ENCODE results near the gene CEP97. TPM values are rescaled to one million over a fixed set of nuclear protein-coding genes. Genes with fewer than 3 reads are reported as not detected.
"Not testable (repeated sequence)": the region's sequence is repeated elsewhere in the genome, so short reads cannot be mapped to it uniquely, and the experiment has no call there.

The CEP97 gene
- total RNA-seq, 2 donors from 2014 or later, result 6.5 to 7.0 TPM

DNA sequence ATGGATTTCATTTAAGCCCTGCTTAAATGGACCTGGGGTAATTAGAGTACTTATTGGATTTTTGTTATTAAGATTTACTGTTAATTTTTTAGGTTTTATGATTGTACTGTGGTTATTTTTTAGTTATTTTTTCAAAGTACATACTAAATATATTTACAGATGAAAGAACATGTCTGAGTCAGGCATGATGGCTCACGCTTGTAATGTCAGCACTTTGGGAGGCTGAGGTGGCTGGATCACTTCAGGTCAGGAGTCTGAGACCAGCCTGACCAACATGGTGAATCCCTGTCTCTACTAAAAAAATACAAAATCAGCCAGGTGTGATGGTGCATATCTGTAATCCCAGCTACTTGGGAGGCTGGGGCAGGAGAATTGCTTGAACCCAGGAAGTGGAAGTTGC lies 21.7 kb upstream of the CEP97 start:
- Histone ChIP-seq H3K27ac (no peak overlapping the region), H3K36me3 (no peaks in the 10 kb centered on the region), H3K9me3 (no peaks in the 10 kb centered on the region), H3K4me3 (no peak overlapping the region), H3K4me1 (no peaks in the 10 kb centered on the region), H3K27me3 (no peaks in the 10 kb centered on the region)
- no peak for DNase-seq (ENCODE audit: low spot score)
- TF ChIP-seq CTCF (IDR thresholded peaks at IDR 0.05), result no peak

DNA sequence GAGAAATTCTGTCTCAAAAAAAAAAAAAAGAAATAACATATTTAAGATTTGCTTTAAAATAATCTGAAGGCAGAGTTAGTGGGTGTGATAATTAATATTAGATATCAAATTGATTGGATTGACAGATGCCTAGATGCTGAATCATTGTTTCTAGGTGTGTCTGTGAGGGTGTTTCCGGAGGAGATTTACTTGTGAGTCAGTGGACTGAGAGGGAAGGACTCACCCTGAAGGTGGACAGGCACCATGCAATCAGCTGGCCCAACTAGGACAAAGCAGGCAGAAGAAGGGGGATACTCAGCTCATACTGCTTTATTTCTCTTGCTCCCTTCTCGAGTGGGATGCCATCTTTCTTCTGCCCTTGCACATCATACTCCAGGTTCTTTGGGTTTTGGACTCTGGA lies 21.2 kb upstream of the CEP97 start:
- Histone ChIP-seq H3K4me3 (no peak overlapping the region), H3K27me3 (no peaks in the 10 kb centered on the region), H3K9me3 (no peaks in the 10 kb centered on the region), H3K36me3 (no peaks in the 10 kb centered on the region), H3K4me1 (no peaks in the 10 kb centered on the region), H3K27ac (no peak overlapping the region)
- no peak for DNase-seq (ENCODE audit: low spot score)
- no peak for TF ChIP-seq CTCF (IDR thresholded peaks at IDR 0.05)

- not testable (repeated sequence) for H3K27ac ChIP-seq; H3K9me3 ChIP-seq; H3K4me1 ChIP-seq; H3K4me3 ChIP-seq; H3K27me3 ChIP-seq; H3K36me3 ChIP-seq; DNase-seq (ENCODE audit: low spot score)
These were observed 19.8 kb upstream of the CEP97 start for GRCh38 chr3:101704639-101705038.

DNA sequence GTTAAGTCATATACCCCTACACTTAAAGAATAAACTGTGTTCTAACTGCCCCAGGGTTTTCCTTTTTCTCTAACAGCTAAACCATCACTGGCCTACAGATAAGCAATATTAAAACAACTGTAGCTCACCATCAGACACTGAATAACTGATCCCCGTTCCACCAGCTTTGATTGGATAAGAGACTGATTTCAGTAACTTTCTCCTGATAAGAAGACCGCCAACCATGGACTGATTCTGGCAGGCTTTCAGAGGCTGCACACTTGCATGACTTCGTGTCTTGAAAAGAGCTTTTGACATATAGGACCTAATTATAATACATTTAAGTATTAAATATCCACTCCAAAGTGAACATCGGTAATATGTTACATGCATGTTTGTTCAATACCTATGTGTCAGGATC lies 15.3 kb upstream of the CEP97 start:
- Histone ChIP-seq H3K4me1 (no peaks in the 10 kb centered on the region), H3K27me3 (no peaks in the 10 kb centered on the region), H3K9me3 (no peaks in the 10 kb centered on the region), H3K27ac (no peak overlapping the region), H3K36me3 (no peaks in the 10 kb centered on the region), H3K4me3 (no peak overlapping the region)
- DNase-seq (ENCODE audit: low spot score), result no peak
- TF ChIP-seq CTCF (IDR thresholded peaks at IDR 0.05), result no peak

- H3K4me3 ChIP-seq, result no peak overlapping the region
- no peak for DNase-seq (ENCODE audit: low spot score)
- no peaks in the 10 kb centered on the region for H3K9me3 ChIP-seq
- H3K27me3 ChIP-seq, result no peaks in the 10 kb centered on the region
- no peak overlapping the region for H3K27ac ChIP-seq
- no peaks in the 10 kb centered on the region for H3K4me1 ChIP-seq
- no peak for TF ChIP-seq CTCF (IDR thresholded peaks at IDR 0.05)
- H3K36me3 ChIP-seq, result no peaks in the 10 kb centered on the region
These were observed 6.0 kb upstream of the CEP97 start for GRCh38 chr3:101718455-101718854.

DNA sequence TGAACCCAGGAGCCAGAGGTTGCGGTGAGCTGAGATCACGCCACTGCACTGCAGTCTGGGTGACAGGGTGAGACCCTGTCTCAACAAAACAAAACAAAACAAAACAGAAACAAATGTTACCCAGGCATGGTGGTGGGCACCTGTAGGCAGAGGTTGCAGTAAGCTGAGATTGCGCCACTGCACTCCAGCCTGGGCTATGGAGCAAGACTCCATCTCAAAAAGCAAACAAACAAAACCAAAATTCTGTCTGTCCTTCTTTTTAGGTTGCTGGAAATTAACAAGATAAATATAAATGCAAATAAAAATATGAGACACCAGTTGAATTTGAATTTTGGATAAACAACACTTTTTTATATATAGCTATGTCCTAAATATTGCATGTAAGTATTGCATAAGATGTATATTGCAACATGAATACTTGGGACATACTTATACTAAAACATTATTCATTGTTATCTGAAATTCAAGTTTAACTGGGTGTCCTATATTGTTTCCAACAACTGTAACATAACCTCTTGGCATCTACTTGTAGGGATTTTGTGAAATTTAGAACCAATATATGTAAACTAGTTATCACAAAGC lies 4.7 kb upstream of the CEP97 start:
- H3K4me1 ChIP-seq, result peaks cover 0 to 6% of the 10 kb centered on the region in 2 donors
- H3K36me3 ChIP-seq, result no peaks in the 10 kb centered on the region
- no peak for DNase-seq (ENCODE audit: low spot score)
- no peak for TF ChIP-seq CTCF (IDR thresholded peaks at IDR 0.05)
- H3K4me3 ChIP-seq, result no peak overlapping the region
- H3K27ac ChIP-seq, result no peak overlapping the region
- no peaks in the 10 kb centered on the region for H3K27me3 ChIP-seq
- no peaks in the 10 kb centered on the region for H3K9me3 ChIP-seq

Measured in right atrium auricular region (tissue), 2 donors.